Sigmoid colon (tissue), 4 donors: Measurements from ENCODE around the gene CD74.

ENCODE experiments used
- POLR2A ChIP-seq, 2 donors: fragments of 450-650 bp; IDR thresholded peaks; one replicate each; pipeline ENCODE4 v1.6.1; 2016; ENCODE audit warnings: antibody characterized with exemption in 2 of 2, mild to moderate bottlenecking in 2 of 2, moderate library complexity in 2 of 2
- POLR2AphosphoS5 ChIP-seq, 4 donors: sonication (generic); formaldehyde crosslinking; IDR thresholded peaks; one replicate each; pipeline ENCODE4 v1.6.1; 2017; ENCODE audit warnings: antibody characterized with exemption in 4 of 4

DNA sequence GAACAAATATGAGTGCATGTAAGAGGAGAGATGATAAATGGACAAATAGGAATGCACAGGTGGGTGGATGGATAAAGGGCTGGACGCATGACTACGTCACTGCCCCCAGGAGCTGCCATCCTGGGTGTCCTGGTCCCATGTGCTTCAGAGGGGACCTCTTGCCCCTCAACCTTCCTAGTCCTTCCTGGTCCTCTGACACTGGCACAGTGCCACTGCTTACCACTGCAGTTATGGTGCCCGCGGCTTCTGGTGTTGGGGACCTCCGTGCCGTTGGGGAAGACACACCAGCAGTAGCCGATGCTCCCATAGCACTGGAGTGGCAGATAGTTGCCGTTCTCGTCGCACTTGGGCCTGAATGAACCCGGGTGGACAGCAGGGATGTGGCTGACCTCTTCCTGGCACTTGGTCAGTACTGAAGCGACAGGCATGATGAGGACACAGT lies 9.8 kb downstream of the CD74 start:
- TF ChIP-seq POLR2AphosphoS5 (IDR thresholded peaks at IDR 0.05) (no peak), POLR2A (IDR thresholded peaks at IDR 0.05) (no peak)
